ENCODE results near the gene SIGLEC8. TPM values are rescaled to one million over a fixed set of nuclear protein-coding genes. Genes with fewer than 3 reads are reported as not detected.
A peak's percentile ranks its signal among the peaks of the same experiment; 100 is the strongest.

Gene SIGLEC8
- total RNA-seq, 3 donors from 2014 or later, result 0.46 to 2.0 (median 1.5) TPM

GRCh38 chr19:51479531-51480331 is 21.5 kb upstream of the SIGLEC8 start:
- no peaks in the 10 kb centered on the region for H3K4me1 ChIP-seq (ENCODE audit: low read depth)
- no peak overlapping the region for H3K4me3 ChIP-seq
- no peaks in the 10 kb centered on the region for H3K9me3 ChIP-seq
- intact Hi-C loops (cut with DNase I, micrococcal nuclease), result loop anchor here in 1 of 2 donors (5.0 kb wide), 1 partner anchor 178 kb away; no protein-coding TSS in a partner anchor
- H3K36me3 ChIP-seq (ENCODE audit: low read depth), result no peaks in the 10 kb centered on the region
- no peak for ATAC-seq
- DNase-seq, result no peak
- no peak for TF ChIP-seq CTCF (IDR thresholded peaks at IDR 0.05)

- ATAC-seq (peak; percentile 87), DNase-seq (no peak)
- H3K9me3 ChIP-seq, result no peaks in the 10 kb centered on the region
- no peaks in the 10 kb centered on the region for H3K36me3 ChIP-seq (ENCODE audit: low read depth)
- TF ChIP-seq CTCF (IDR thresholded peaks at IDR 0.05), result no peak
- no peak within 1 kb of the TSS for H3K4me3 ChIP-seq
- H3K4me1 ChIP-seq (ENCODE audit: low read depth), result no peaks in the 10 kb centered on the region
- intact Hi-C loops (cut with DNase I, micrococcal nuclease), result loop anchor here in 1 of 2 donors (5.0 kb wide), 1 partner anchor 179 kb away; no protein-coding TSS in a partner anchor
Observed at GRCh38 chr19:51478381-51479234, 20.4 kb upstream of the SIGLEC8 start, which contains the start of gene CEACAM18. CEACAM18 (plus strand) TSS chr19:51478539.

GRCh38 chr19:51477344-51477743 is 19.1 kb upstream of the SIGLEC8 start:
- no peak for DNase-seq
- Histone ChIP-seq H3K4me3 (no peak overlapping the region), H3K9me3 (no peaks in the 10 kb centered on the region), H3K36me3 (ENCODE audit: low read depth) (no peaks in the 10 kb centered on the region), H3K4me1 (ENCODE audit: low read depth) (no peaks in the 10 kb centered on the region)
- no peak for TF ChIP-seq CTCF (IDR thresholded peaks at IDR 0.05)
- ATAC-seq, result no peak
- intact Hi-C loops (cut with DNase I, micrococcal nuclease), result loop anchor here in 1 of 2 donors (5.0 kb wide), 1 partner anchor 180 kb away; no protein-coding TSS in a partner anchor

GRCh38 chr19:51476164-51476563 is 17.9 kb upstream of the SIGLEC8 start:
- ATAC-seq, result no peak
- no peaks in the 10 kb centered on the region for H3K9me3 ChIP-seq
- H3K36me3 ChIP-seq (ENCODE audit: low read depth), result no peaks in the 10 kb centered on the region
- intact Hi-C loops (cut with DNase I, micrococcal nuclease), result loop anchor here in 1 of 2 donors (5.0 kb wide), 1 partner anchor 181 kb away; no protein-coding TSS in a partner anchor
- no peak overlapping the region for H3K4me3 ChIP-seq
- no peak for TF ChIP-seq CTCF (IDR thresholded peaks at IDR 0.05)
- H3K4me1 ChIP-seq (ENCODE audit: low read depth), result no peaks in the 10 kb centered on the region
- no peak for DNase-seq

- Histone ChIP-seq H3K36me3 (ENCODE audit: low read depth) (no peaks in the 10 kb centered on the region), H3K4me1 (ENCODE audit: low read depth) (no peaks in the 10 kb centered on the region), H3K4me3 (no peak overlapping the region), H3K9me3 (no peaks in the 10 kb centered on the region)
- intact Hi-C loops (cut with DNase I, micrococcal nuclease), result no loop called here
- peak in 2 of 3 donors; percentile 51 to 94 for DNase-seq
- peak; percentile 75 for TF ChIP-seq CTCF (IDR thresholded peaks at IDR 0.05)
- peak; percentile 88 for ATAC-seq
Observed at GRCh38 chr19:51473009-51473707, 14.9 kb upstream of the SIGLEC8 start.
